HG02642 (cell line): ENCODE data around the gene GIT1.

ENCODE experiments used
- ATAC-seq: cut with Tn5 transposase; IDR thresholded peaks from one replicate; pipeline ENCODE4 v1.9.1; 2021; ENCODE audit warnings: mild to moderate bottlenecking; ENCODE audit not compliant: unreplicated experiment, poor library complexity

The GIT1 gene

DNA sequence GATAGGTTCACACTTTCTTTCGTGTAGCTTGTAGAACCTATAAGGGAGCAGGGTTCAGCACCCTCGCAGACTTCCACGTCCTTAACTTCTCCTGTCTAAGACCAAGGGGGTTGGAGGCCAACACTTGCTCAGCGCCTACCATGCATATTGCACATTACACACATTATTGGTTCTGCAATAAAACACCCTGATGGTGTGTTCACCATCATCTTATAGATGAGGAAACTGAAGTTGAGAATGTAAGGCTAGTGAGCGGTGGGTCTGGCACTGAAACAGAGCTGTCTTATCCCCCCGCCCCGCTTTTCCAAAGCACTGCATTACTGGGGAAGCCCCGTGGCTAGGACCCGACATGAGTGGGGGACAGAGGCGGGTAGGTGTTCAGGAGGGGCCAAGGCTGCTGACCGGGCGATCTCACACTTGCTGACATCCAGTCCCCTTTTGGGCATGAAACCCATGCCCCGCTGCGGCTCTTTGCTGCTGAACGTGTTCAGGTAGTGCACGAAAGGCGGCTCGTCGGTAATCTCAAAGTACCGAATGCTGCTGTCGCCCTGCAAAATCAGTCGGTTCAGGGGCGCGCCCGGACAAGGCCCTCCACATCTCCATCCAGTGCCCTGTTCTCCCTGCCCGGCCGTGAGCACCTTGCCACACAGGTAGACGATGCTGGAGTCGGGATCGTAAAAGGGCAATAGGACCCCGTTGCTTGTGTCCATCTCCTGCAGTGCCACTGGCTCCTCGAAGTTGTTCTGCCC lies 27.0 kb upstream of the GIT1 start:
- ATAC-seq, result no peak

- ATAC-seq, result peak; percentile 66
These were observed 26.2 kb upstream of the GIT1 start for GRCh38 chr17:29615492-29616299.

DNA sequence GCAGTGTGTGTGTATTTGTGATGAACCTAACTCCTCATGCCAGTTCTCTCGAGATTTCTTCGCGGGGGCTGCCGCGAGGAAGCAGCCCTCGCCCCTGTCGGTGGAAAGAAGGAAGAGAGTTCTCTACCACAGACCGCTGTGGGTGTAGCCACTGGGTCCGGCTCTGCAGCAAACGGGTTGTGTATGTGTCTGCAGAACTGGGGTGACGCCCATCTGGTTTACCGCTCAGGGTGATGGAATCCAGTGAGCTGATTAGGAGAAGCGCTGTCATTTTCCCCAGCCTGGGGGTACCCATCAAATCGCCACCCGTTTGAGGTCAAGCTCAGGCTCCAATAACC lies 25.6 kb upstream of the GIT1 start:
- ATAC-seq, result no peak

- no peak for ATAC-seq
These were observed 25.1 kb upstream of the GIT1 start for GRCh38 chr17:29614349-29615047.

DNA sequence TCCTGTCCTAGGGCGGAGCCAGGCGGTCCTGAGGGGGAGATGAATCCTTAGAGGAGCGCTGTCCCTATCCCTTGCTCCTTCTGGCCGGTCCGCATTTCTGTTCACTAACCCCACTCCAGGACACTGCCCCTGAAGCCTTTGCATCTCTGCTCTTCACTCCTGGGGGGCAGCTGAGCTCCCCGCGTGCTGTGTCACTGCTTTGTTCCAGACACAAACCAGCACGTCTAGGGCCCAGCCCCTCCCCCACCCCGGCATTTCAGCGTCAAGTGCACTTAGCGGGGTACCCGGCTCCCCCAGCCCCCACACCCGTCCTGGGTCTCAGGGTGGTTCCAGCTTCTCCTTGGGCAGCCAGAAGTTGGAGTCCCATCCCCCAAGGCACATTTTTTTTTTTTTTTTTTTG lies 24.4 kb upstream of the GIT1 start:
- no peak for ATAC-seq

DNA sequence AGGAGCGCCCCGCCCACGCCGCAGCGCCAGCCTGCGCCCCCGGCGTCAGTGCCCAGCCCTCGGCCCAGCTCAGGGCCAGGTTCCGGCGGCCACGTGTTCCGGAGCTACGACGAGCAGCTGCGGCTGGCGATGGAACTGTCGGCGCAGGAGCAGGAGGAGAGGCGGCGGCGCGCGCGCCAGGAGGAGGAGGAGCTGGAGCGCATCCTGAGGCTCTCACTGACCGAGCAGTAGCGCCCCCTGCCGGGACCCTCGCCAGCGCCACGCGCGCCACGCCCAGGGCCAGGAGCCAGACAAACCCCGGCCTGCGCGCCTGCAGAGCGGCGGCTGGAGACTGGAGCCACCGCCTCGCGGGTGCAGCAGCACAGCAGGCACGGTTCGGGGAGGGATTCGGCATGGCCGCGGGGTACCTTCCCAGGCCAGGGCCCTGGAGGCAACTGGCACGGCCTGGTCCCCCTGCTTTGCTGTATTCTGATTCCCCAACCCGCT lies 23.9 kb upstream of the GIT1 start:
- peak; percentile 36 for ATAC-seq

- ATAC-seq, result no peak
These were observed 23.2 kb upstream of the GIT1 start for GRCh38 chr17:29612404-29613280.

DNA sequence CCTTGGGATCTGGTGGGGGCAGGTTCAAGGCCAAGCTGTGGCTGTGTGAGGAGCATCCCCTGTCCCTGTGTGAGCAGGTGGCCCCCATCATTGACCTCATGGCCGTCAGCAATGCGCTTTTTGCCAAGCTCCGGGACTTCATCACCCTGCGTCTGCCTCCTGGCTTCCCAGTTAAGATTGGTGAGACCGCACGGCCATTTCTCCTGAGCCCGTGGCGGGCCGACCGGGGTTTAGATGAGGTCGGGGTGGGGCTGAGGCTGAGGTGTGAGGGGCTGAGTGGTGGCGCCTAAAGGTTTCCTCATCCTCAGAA lies 22.6 kb upstream of the GIT1 start:
- ATAC-seq, result no peak

GRCh38 chr17:29611351-29612093 lies 22.1 kb upstream of the GIT1 start:
- no peak for ATAC-seq

DNA sequence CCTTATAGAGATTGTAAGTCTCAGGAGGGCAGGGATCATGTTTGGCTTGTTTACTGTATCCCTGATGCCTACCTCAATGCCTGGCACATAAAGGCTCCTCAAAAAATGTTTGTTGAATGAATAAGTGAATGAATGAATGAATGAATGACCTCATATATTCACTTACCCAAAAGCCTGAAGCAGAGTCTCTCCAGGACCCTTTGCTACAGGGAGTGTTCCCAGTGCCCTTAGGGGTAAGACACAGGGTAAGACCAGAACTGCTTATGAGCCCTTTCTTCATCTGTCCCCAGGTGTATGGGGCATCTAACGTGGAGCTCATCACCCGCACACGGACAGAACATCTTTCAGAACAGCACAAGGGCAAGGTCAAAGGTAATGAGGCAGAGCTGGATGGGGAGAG lies 20.9 kb upstream of the GIT1 start:
- no peak for ATAC-seq

GRCh38 chr17:29608986-29609385 lies 19.5 kb upstream of the GIT1 start:
- ATAC-seq, result no peak

DNA sequence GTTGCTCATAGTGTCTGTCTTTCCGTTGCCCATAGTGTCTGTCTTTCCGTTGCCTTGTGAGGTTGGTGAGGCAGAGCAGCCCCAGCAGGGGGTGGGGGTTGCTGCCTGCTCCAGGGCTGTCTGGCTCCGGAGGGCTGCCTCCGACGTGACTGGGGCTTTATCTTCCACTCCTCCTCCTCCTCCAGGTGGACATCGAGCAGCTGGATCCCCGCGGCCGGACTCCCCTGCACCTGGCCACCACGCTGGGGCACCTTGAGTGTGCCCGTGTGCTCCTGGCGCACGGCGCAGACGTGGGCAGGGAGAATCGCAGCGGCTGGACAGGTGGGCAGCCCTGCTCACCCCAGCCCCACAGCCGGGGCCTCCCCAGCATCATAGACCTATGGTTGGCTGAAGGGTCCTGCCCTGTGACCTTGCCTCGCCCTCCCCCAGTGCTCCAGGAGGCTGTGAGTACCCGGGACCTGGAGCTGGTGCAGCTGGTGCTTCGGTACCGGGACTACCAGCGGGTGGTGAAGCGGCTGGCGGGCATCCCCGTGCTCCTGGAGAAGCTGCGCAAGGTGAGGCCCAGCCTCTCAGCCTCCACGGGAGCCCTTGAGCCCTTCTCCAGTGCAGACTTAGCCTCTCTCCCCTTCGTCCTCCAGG lies 18.2 kb upstream of the GIT1 start:
- no peak for ATAC-seq

- no peak for ATAC-seq
These were observed 13.7 kb upstream of the GIT1 start for GRCh38 chr17:29603109-29603674.

- no peak for ATAC-seq
These were observed 8.1 kb upstream of the GIT1 start for GRCh38 chr17:29597361-29598172.

DNA sequence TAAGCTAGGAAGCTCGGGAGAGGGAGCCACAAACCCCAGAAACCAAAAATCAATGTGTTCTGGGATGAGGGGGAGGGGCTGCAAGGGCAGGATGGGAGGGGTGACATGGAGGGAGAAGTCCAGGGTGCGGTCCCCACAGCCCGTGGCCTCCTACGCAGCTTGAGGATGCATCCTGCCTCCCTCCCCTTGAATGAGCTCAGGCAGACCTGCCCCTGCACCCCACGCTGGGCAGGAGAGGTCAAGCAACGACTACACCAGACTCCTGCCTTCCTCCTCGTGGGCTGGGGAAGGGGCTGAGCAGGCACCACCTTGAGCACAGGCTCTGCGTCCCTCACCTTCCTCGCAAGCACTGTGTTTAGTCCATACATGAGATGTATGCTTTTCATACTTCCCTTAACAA lies 7.4 kb upstream of the GIT1 start:
- ATAC-seq, result no peak

DNA sequence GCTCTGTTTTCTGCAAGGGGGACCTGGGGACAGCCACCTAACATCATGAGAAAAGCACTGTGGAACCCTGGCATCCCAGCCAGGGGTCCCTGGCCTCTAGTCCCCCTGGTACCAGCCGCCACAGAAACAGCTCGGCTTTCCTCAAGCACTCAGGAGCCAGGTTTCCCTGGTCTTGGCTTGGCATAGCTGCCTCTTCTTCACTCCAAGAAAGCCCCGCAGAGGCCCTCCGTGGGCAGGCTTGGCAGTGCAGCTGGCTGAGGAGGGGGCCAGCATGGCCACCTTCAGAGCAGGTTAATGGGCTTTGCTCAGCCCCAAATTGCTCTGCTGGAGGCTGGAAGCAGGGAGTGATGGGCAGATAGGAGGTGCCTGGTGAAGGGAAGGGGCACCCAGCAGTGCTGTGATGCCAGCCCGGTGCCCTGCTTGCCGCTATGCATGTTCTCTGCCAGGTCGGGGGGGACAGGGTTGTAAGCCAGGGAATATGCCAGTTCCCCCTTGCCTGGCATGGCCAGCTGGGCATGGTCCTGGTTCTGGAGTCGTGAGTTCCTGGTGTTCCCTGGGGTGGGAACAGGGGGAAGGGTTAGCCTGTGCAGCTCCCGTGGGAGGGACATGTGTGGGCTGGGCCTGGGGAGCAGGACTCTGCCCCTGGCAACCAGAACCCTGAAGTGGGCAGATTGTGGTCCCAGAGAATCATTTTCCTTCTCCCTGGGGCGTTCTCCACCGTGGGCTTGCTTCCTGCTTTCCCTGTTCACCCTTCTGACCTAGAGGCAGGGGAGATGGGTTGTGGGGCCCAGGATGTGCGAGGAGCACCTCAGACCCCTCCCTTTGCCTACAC lies 6.7 kb upstream of the GIT1 start:
- ATAC-seq, result no peak
